GM23248 (cell line): ENCODE measurements around the gene RHOJ. TPM values are rescaled to one million over a fixed set of nuclear protein-coding genes. Genes with fewer than 3 reads are reported as not detected.

ENCODE experiments used
- DNase-seq: peaks from one replicate; pipeline ENCODE4 v3.0.0-alpha.2; 2015
- H2AFZ ChIP-seq: fragments of 200-600 bp; sonication (generic); 2 replicates; pipeline ENCODE4 v1.6.1; 2016; ENCODE audit warnings: antibody characterized with exemption
- H3F3A ChIP-seq: fragments of 200-600 bp; sonication (generic); 2 replicates; pipeline ENCODE4 v1.6.1; 2016; ENCODE audit warnings: mild to moderate bottlenecking, antibody characterized with exemption, mixed run types; ENCODE audit not compliant: insufficient read depth
- H3K27ac ChIP-seq: fragments of 200-600 bp; sonication (generic); 2 replicates; pipeline ENCODE4 v1.5.1; 2016; ENCODE audit warnings: mild to moderate bottlenecking
- H3K27me3 ChIP-seq: fragments of 200-600 bp; sonication (generic); replicated peaks from 2 replicates; pipeline ENCODE4 v1.6.1; 2016; ENCODE audit warnings: mild to moderate bottlenecking; ENCODE audit not compliant: insufficient read depth
- H3K36me3 ChIP-seq: fragments of 200-600 bp; sonication (generic); 2 replicates; pipeline ENCODE4 v1.6.1; 2016; ENCODE audit warnings: low read depth, mild to moderate bottlenecking
- H3K4me1 ChIP-seq: fragments of 200-600 bp; sonication (generic); 2 replicates; pipeline ENCODE4 v1.6.1; 2016; ENCODE audit warnings: mild to moderate bottlenecking; ENCODE audit not compliant: insufficient read depth
- H3K4me2 ChIP-seq: fragments of 200-600 bp; sonication (generic); one replicate; pipeline ENCODE4 v1.6.1; 2016; ENCODE audit warnings: mild to moderate bottlenecking; ENCODE audit not compliant: unreplicated experiment
- H3K4me3 ChIP-seq: fragments of 200-600 bp; sonication (generic); 2 replicates; pipeline ENCODE4 v1.5.1; 2016; ENCODE audit warnings: mild to moderate bottlenecking
- H3K79me2 ChIP-seq: fragments of 200-600 bp; sonication (generic); 2 replicates; pipeline ENCODE4 v1.6.1; 2016; ENCODE audit warnings: mild to moderate bottlenecking; ENCODE audit not compliant: insufficient read depth
- H3K9ac ChIP-seq: fragments of 200-600 bp; sonication (generic); 2 replicates; pipeline ENCODE4 v1.6.1; 2016; ENCODE audit warnings: mild to moderate bottlenecking
- H3K9me2 ChIP-seq: fragments of 200-600 bp; sonication (generic); 2 replicates; pipeline ENCODE4 v1.6.1; 2016; ENCODE audit warnings: mixed run types, mild to moderate bottlenecking, moderate library complexity; ENCODE audit not compliant: insufficient read depth
- H3K9me3 ChIP-seq: fragments of 200-600 bp; sonication (generic); one replicate; pipeline ENCODE4 v1.6.1; 2017; ENCODE audit warnings: low read depth
- H4K20me1 ChIP-seq: fragments of 200-600 bp; sonication (generic); 2 replicates; pipeline ENCODE4 v1.6.0; 2016; ENCODE audit not compliant: insufficient read depth
- EZH2 ChIP-seq: fragments of 200-600 bp; sonication (generic); IDR thresholded peaks from 2 replicates; pipeline ENCODE4 v1.6.1; 2018; ENCODE audit warnings: antibody characterized with exemption, mild to moderate bottlenecking; ENCODE audit not compliant: insufficient read depth, poor library complexity, severe bottlenecking
- EZH2phosphoT487 ChIP-seq: fragments of 200-600 bp; sonication (generic); IDR thresholded peaks from 2 replicates; pipeline ENCODE4 v1.6.1; 2018; ENCODE audit warnings: antibody characterized with exemption, moderate library complexity, mild to moderate bottlenecking, low read depth; ENCODE audit not compliant: insufficient read depth
- WGBS, 2 experiments: methylation state at CpG; one replicate each; pipeline ENCODE4 v1.1.6; 2015 to 2017; ENCODE audit warnings: low lambda C conversion rate in 2 of 2, low coverage in 1 of 2; ENCODE audit errors: missing lambda C conversion rate in 2 of 2; 5-methylcytosine and 5-hydroxymethylcytosine counted together
- in situ Hi-C: fragments of 300-500 bp; cut with MboI; formaldehyde crosslinking; loops from 2 replicates; pipeline ENCODE4 v1.15.0; 2020
- polyA plus RNA-seq: library from polyadenylated mRNA; unstranded; fragments of >200 nt; fragmentation: Nextera tagmentation; extraction: Ambion mirVana; gene quantifications from 2 replicates; pipeline ENCODE4 v1.2.1, GENCODE V29; 2016
- total RNA-seq: library from RNA; depleted of rRNA; stranded (reverse); fragments of >200 nt; shearing (Covaris generic); gene quantifications from 2 replicates; pipeline ENCODE4 v1.2.3, GENCODE V29; 2014

RHOJ gene
- total and polyA plus RNA-seq, 2 experiments from 2014 or later, result 1.2 to 2.2 TPM

GRCh38 chr14:63182968-63183367 lies 21.3 kb upstream of the RHOJ start:
- in situ Hi-C loops, result no loop called here
- Histone ChIP-seq H4K20me1 (no peaks in the 10 kb centered on the region), H3K4me1 (peaks cover 18% of the 10 kb centered on the region; the same call in 1 of the 2 replicates), H3K27me3 (no peaks in the 10 kb centered on the region), H3K36me3 (no peaks in the 10 kb centered on the region), H3K9me3 (no peaks in the 10 kb centered on the region), H2AFZ (no peak overlapping the region), H3K27ac (no peak overlapping the region), H3K9me2 (no peaks in the 10 kb centered on the region), H3F3A (no peaks in the 10 kb centered on the region; the same call in 1 of the 2 replicates), H3K9ac (no peak overlapping the region), H3K4me2 (no peak overlapping the region), H3K79me2 (no peaks in the 10 kb centered on the region), H3K4me3 (no peak overlapping the region)
- TF ChIP-seq EZH2, result no peak
- no peak for DNase-seq
- 34 to 37% methylated on average over 3 of the region's 3 CpGs for WGBS, 2 experiments

- Histone ChIP-seq H3K27ac (no peak overlapping the region), H3K36me3 (no peaks in the 10 kb centered on the region), H3K9me3 (no peaks in the 10 kb centered on the region), H3K4me3 (no peak overlapping the region), H3K4me2 (peak overlapping the region; percentile 5), H4K20me1 (no peaks in the 10 kb centered on the region), H2AFZ (no peak overlapping the region), H3K27me3 (no peaks in the 10 kb centered on the region), H3K9ac (no peak overlapping the region), H3K79me2 (no peaks in the 10 kb centered on the region), H3K4me1 (peaks cover 7% of the 10 kb centered on the region; the same call in 1 of the 2 replicates), H3F3A (no peaks in the 10 kb centered on the region; the same call in 1 of the 2 replicates), H3K9me2 (no peaks in the 10 kb centered on the region)
- no peak for TF ChIP-seq EZH2phosphoT487
- TF ChIP-seq EZH2, result no peak
- WGBS, 2 experiments, result 71 to 73% methylated on average over 1 of the region's 1 CpG
- in situ Hi-C loops, result no loop called here
- DNase-seq, result peak; percentile 53
These were observed 17.8 kb upstream of the RHOJ start for GRCh38 chr14:63186453-63186852.

- 77 to 78% methylated on average over 3 of the region's 3 CpGs for WGBS, 2 experiments
- no peak overlapping the region for H2AFZ ChIP-seq
- no peaks in the 10 kb centered on the region; the same call in 1 of the 2 replicates for H3F3A ChIP-seq
- H3K4me3 ChIP-seq, result no peak overlapping the region
- H3K4me2 ChIP-seq, result no peak overlapping the region
- no peaks in the 10 kb centered on the region for H4K20me1 ChIP-seq
- no peak overlapping the region for H3K9ac ChIP-seq
- DNase-seq, result no peak
- peaks cover 5% of the 10 kb centered on the region; the same call in 1 of the 2 replicates for H3K4me1 ChIP-seq
- H3K27ac ChIP-seq, result no peak overlapping the region
- H3K36me3 ChIP-seq, result no peaks in the 10 kb centered on the region
- no peaks in the 10 kb centered on the region for H3K79me2 ChIP-seq
- H3K9me2 ChIP-seq, result no peaks in the 10 kb centered on the region
- in situ Hi-C loops, result no loop called here
- TF ChIP-seq EZH2, result no peak
- no peak for TF ChIP-seq EZH2phosphoT487
- no peaks in the 10 kb centered on the region for H3K27me3 ChIP-seq
- no peaks in the 10 kb centered on the region for H3K9me3 ChIP-seq
These were observed 13.0 kb upstream of the RHOJ start for GRCh38 chr14:63191211-63191610.

- no peak overlapping the region for H3K9ac ChIP-seq
- peak overlapping the region; percentile 3 for H3K4me2 ChIP-seq
- H3K27ac ChIP-seq, result no peak overlapping the region
- 0 to 1% methylated on average over 2 of the region's 2 CpGs for WGBS, 2 experiments
- no peaks in the 10 kb centered on the region for H3K9me2 ChIP-seq
- H3K36me3 ChIP-seq, result no peaks in the 10 kb centered on the region
- no peaks in the 10 kb centered on the region for H3K27me3 ChIP-seq
- peak; percentile 43 for DNase-seq
- no peaks in the 10 kb centered on the region for H4K20me1 ChIP-seq
- in situ Hi-C loops, result no loop called here
- no peaks in the 10 kb centered on the region for H3F3A ChIP-seq
- peak overlapping the region; percentile 31; the same call in 1 of the 2 replicates for H2AFZ ChIP-seq
- no peaks in the 10 kb centered on the region for H3K9me3 ChIP-seq
- TF ChIP-seq EZH2phosphoT487 (no peak), EZH2 (no peak)
- no peak overlapping the region for H3K4me3 ChIP-seq
- no peaks in the 10 kb centered on the region for H3K79me2 ChIP-seq
- no peaks in the 10 kb centered on the region for H3K4me1 ChIP-seq
These were observed 12.2 kb upstream of the RHOJ start for GRCh38 chr14:63192085-63192484.

DNA sequence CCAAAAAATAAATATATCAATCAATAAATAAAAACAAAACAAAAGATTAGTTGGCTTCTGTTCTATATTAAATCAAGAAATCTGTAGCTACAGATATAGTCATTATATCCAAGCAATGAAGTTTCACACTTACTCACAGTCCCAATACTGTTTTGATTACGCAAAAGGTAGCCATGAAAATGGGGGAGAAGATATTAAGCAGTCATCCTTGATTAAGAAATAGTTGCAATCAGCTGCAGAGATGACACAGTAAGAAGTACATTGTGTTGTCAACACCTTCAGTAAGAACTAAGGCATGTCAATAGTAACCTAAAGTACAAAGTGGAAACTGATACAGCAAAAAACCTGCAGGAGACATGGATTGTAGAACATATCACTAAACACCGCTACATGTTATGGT lies 11.0 kb upstream of the RHOJ start:
- no peak overlapping the region for H3K4me3 ChIP-seq
- TF ChIP-seq EZH2phosphoT487 (no peak), EZH2 (no peak)
- no peaks in the 10 kb centered on the region for H3K9me3 ChIP-seq
- no peaks in the 10 kb centered on the region for H3K79me2 ChIP-seq
- WGBS, 2 experiments, result 56 to 60% methylated on average over 2 of the region's 2 CpGs
- no peak overlapping the region for H3K9ac ChIP-seq
- H3F3A ChIP-seq, result no peaks in the 10 kb centered on the region
- H3K9me2 ChIP-seq, result no peaks in the 10 kb centered on the region
- H3K27me3 ChIP-seq, result no peaks in the 10 kb centered on the region
- DNase-seq, result no peak
- H3K4me1 ChIP-seq, result no peaks in the 10 kb centered on the region
- no peak overlapping the region for H2AFZ ChIP-seq
- H3K27ac ChIP-seq, result no peak overlapping the region
- H3K36me3 ChIP-seq, result no peaks in the 10 kb centered on the region
- no peak overlapping the region for H3K4me2 ChIP-seq
- in situ Hi-C loops, result no loop called here
- no peaks in the 10 kb centered on the region for H4K20me1 ChIP-seq
